Effector memory CD8-positive, alpha-beta T cell (primary cell): ENCODE measurements around the gene ATP11A.

Experiments used
- ATAC-seq: fragments of 150-1000 bp; cut with Tn5 transposase; replicated peaks from 2 replicates; pipeline ENCODE4 v1.10.0; 2021; ENCODE audit warnings: mild to moderate bottlenecking, moderate library complexity
- DNase-seq, 3 experiments: peaks; one replicate each; pipeline ENCODE4 v3.0.0; 2021
- H3K27ac Mint-ChIP-seq, 2 donors: one replicate each; pipeline ENCODE4 v1.8.0; 2022; ENCODE audit warnings: mild to moderate bottlenecking in 2 of 2, mixed read lengths in 2 of 2, moderate library complexity in 2 of 2
- H3K27me3 Mint-ChIP-seq, 2 donors: one replicate each; pipeline ENCODE4 v1.8.0; 2022; ENCODE audit warnings: mixed read lengths in 2 of 2
- H3K36me3 Mint-ChIP-seq: one replicate; pipeline ENCODE4 v1.8.0; 2022; ENCODE audit warnings: mild to moderate bottlenecking, moderate library complexity, mixed read lengths; ENCODE audit not compliant: insufficient read depth
- H3K4me1 Mint-ChIP-seq, 2 donors: one replicate each; pipeline ENCODE4 v1.8.0; 2022; ENCODE audit warnings: low read depth in 2 of 2, mixed read lengths in 2 of 2
- H3K4me3 Mint-ChIP-seq, 2 donors: one replicate each; pipeline ENCODE4 v1.8.0; 2022; ENCODE audit warnings: mild to moderate bottlenecking in 2 of 2, mixed read lengths in 2 of 2, moderate library complexity in 2 of 2
- H3K9me3 Mint-ChIP-seq, 2 donors: one replicate each; pipeline ENCODE4 v1.8.0; 2022; ENCODE audit warnings: mixed read lengths in 2 of 2

Gene ATP11A

DNA sequence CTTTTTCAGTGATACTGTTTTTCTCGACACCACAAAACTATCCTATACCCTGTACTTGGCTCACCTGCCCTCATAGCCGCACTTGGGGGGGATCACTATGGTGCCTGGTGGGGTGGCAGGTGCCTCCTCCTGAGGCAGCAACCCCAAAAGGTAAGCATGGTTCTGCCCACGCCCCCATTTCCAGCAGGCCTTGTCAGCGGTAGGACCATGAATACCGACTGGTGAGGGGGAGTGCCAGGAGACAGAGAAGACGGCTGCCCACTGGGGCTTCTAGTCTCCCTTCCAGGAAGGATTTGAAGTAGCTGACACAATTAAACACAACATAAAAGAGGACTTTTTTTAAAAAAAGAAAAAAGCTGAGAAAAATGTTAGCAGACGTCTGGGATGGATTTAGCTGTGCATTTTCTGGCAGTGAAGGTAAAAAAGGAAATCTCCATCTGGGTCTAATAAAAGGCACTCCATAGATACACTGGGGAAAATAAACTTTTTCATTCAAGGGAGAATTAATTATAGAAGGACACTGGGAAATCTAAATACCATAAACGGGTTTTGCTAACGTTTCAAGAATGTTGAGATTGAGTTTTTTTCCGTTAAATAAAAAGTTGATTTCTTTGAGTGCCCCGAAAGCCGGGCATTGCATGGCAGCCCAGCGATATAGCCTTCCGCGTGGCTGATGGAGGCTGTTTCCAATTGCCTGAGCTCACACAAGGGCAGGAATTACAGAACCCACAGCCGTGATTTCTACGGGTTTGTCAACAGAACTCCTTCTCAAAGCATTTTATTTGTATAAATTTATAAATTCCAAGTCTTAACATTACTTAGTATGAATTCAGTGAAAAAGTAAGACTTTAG, 45.1 kb downstream of the ATP11A start:
- Mint-ChIP-seq H3K9me3 (no peaks in the 10 kb centered on the region), H3K27me3 (no peaks in the 10 kb centered on the region), H3K36me3 (no peaks in the 10 kb centered on the region), H3K27ac (no peak overlapping the region), H3K4me3 (no peak overlapping the region), H3K4me1 (peaks cover 0 to 19% of the 10 kb centered on the region in 2 donors)
- DNase-seq, result no peak
- no peak for ATAC-seq

DNA sequence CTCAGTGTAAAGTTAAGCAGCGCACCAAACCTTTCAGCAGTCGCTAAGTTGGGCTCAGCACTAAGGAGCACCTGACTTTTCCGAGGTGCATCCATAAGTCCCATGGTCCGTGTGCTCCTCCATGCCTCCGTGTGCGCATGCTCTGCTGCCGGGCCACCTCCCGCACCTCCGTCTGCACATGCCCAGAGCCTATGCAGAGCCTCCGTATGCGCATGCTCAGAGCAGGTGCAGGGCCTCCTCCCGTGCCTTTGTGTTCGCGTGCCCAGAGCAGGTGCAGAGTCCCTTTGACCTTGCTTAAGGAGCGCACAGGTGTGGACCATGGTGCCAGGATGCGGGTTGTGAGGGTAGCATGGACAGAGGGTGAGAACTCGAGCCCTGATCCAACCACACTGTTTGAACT, 46.0 kb downstream of the ATP11A start:
- Mint-ChIP-seq H3K27ac (no peak overlapping the region), H3K4me1 (peaks cover 0 to 18% of the 10 kb centered on the region in 2 donors), H3K36me3 (no peaks in the 10 kb centered on the region), H3K27me3 (no peaks in the 10 kb centered on the region), H3K4me3 (no peak overlapping the region), H3K9me3 (no peaks in the 10 kb centered on the region)
- DNase-seq, result no peak
- no peak for ATAC-seq

DNA sequence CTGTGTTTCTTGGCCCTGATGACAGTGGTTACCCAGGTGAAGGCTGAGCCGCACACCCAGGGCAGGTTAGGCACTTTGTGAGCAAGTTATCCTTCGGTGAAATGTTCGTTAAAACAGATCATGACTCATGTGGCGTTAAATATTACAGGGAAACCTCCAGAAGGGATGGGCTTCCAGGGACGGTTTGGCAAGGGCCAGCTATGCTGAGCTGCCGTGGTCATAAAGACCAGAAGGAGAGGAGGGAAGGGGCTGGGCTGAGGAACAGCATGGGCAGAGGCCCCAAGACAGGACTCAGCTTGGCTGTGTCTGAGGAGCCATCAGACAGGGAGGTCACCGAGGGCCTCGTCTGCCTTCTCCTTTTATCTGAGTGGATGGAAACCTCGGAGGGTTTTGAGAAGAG, 47.5 kb downstream of the ATP11A start:
- no peaks in the 10 kb centered on the region for H3K36me3 Mint-ChIP-seq
- H3K4me1 Mint-ChIP-seq, result peaks cover 4 to 20% of the 10 kb centered on the region in 2 donors
- no peaks in the 10 kb centered on the region for H3K27me3 Mint-ChIP-seq

DNA sequence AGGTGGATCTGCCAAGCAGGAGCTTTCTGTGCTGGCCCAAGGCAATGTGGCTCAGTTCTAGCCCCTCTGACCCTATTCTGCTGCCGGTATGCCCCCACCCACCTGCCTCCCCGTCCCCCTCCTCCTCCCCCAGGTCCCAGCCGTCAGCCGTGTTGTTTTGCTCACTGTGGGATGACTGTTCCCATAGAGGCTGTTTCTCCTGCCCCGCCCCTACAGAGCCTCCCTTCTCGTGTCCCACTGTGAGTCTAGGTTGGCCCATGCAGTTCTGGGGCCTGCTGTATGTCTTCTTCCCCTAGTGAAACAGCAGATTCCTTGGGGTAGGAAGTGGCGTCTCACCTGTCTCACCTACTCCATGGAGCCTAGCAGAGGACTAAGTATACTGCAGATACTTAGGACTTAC, 48.8 kb downstream of the ATP11A start:
- Mint-ChIP-seq H3K4me3 (no peak overlapping the region), H3K9me3 (no peaks in the 10 kb centered on the region), H3K4me1 (peaks cover 16 to 30% of the 10 kb centered on the region in 2 donors), H3K27ac (no peak overlapping the region), H3K27me3 (no peaks in the 10 kb centered on the region), H3K36me3 (no peaks in the 10 kb centered on the region)
- no peak for DNase-seq
- ATAC-seq, result no peak

More for the DNA sequence above, 47.5 kb downstream of the ATP11A start:
- H3K9me3 Mint-ChIP-seq, result no peaks in the 10 kb centered on the region
- H3K4me3 Mint-ChIP-seq, result no peak overlapping the region
- H3K27ac Mint-ChIP-seq, result no peak overlapping the region
- DNase-seq (no peak), ATAC-seq (no peak)

DNA sequence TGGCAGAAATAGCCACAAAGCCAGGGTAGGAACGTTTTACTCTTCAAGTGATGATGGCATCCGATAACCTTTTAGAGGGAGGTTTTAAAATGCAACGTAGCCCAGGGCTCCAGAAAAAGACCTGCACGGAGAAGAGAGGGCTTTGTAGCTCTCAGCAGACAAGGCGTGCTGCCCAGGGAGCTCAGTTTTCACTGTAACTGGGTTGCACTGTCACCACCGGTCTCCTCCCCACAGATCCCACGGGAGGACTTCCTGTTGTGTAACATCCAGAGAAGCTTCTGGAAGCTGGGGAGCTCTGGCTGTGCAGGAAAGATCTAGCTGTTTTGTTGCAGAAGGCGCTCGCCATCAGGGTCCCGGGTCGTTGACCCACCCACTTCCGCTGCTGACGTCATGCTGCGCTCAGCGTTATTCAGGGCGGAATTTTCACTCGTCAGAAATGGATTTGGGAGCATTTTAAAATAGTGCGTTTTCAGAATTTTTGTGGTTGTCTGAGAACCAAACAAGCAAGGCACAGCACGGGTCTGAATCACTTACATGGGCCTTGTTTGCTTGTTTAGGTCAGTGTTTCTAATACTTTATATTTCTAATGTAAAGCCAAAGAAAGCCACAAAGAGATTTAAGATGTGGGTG, 50.8 kb downstream of the ATP11A start:
- Mint-ChIP-seq H3K27ac (no peak overlapping the region), H3K4me3 (no peak overlapping the region), H3K9me3 (no peaks in the 10 kb centered on the region), H3K4me1 (peaks cover 26 to 38% of the 10 kb centered on the region in 2 donors), H3K36me3 (no peaks in the 10 kb centered on the region), H3K27me3 (no peaks in the 10 kb centered on the region)
- ATAC-seq (no peak), DNase-seq (no peak)

DNA sequence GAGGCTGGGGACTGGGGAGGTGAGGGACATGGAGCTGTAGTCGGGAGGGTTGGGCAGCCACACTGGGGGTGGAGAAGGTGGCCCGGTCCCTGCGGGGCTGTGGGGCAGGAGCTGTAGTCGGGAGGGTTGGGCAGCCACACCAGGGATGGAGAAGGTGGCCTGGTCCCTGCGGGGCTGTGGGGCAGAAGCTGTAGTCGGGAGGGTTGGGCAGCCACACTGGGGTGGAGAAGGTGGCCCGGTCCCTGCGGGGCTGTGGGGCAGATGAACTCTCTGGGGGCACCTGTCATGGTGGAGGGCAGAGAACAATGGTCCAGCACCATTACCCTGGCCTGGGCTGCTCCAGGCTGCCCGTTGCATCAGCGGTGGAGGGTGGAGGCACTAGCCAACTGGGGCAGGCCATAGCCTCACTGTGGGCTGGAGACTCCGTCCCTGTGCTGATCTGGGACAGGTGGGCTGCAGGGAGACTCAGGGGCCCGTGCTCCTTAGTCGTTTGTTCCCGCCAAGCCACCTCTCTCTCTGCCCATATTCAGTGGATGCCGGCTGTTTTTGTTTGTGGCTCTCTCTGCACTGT, 51.4 kb downstream of the ATP11A start:
- no peaks in the 10 kb centered on the region for H3K36me3 Mint-ChIP-seq
- ATAC-seq, result no peak
- H3K4me3 Mint-ChIP-seq, result no peak overlapping the region
- H3K9me3 Mint-ChIP-seq, result no peaks in the 10 kb centered on the region
- no peaks in the 10 kb centered on the region for H3K27me3 Mint-ChIP-seq
- H3K4me1 Mint-ChIP-seq, result peaks cover 26 to 38% of the 10 kb centered on the region in 2 donors
- H3K27ac Mint-ChIP-seq, result no peak overlapping the region
- no peak for DNase-seq

DNA sequence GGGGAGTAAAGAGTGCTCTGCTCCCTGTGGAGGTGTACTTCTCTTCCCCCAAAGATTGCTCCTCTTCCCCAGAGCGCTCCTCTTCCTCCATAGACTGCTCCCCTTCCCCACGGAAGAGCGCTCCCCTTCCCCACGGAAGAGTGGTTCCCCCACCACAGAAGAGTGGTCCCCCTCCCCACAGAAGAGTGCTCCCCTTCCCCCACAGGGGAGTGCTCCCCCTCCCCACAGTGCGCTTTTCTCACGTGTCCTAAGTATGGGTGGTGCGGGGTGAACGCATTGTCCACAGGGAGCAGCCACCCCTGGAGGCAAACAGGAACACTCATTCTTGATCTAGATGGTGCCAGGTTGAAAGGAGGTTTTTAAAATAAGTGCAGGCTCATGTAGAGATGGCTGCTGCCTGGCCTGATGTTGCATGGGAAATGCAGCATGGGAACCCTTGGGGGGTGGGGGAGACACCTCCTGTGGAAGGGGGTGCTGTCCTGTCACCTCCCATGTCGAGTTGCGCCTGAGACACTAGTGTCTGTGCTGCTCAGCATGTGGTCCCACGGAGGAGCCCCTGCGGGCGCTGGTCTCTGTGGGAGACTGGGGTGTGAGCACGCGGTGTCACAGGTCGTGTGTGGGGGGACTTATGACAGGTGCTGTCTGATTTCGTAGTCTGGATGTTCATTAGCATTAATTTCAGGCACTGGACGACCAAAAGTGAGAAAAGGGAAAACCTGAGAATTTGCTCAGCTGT, 52.2 kb downstream of the ATP11A start:
- Mint-ChIP-seq H3K4me1 (peaks cover 26 to 39% of the 10 kb centered on the region in 2 donors), H3K4me3 (no peak overlapping the region), H3K36me3 (no peaks in the 10 kb centered on the region), H3K27ac (peak overlapping the region in 1 of 2 donors; percentile 71), H3K27me3 (no peaks in the 10 kb centered on the region), H3K9me3 (no peaks in the 10 kb centered on the region)
- DNase-seq (no peak), ATAC-seq (no peak)

DNA sequence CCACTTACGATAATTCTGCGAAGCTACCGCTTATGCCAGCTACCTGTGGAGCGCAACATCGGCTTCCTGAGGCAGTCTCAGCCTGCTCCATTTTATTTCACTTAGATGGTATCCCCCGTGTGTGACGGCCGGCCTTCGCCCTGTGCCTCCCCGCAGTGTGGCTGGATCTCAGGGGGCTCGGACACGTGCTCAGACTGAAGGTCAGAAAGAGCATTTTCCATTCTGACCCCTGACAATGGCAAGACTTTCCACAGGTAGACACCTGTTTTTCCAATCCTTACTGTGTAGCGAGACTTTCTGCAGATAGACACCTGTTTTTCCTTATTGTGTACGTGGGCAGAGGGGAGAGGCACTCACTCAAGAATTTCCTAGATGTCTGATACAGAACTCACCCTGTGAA, 52.7 kb downstream of the ATP11A start:
- Mint-ChIP-seq H3K36me3 (no peaks in the 10 kb centered on the region), H3K27ac (peak overlapping the region in 1 of 2 donors; percentile 71), H3K4me1 (peaks cover 26 to 37% of the 10 kb centered on the region in 2 donors), H3K9me3 (no peaks in the 10 kb centered on the region), H3K27me3 (no peaks in the 10 kb centered on the region), H3K4me3 (no peak overlapping the region)
- DNase-seq (no peak), ATAC-seq (no peak)

DNA sequence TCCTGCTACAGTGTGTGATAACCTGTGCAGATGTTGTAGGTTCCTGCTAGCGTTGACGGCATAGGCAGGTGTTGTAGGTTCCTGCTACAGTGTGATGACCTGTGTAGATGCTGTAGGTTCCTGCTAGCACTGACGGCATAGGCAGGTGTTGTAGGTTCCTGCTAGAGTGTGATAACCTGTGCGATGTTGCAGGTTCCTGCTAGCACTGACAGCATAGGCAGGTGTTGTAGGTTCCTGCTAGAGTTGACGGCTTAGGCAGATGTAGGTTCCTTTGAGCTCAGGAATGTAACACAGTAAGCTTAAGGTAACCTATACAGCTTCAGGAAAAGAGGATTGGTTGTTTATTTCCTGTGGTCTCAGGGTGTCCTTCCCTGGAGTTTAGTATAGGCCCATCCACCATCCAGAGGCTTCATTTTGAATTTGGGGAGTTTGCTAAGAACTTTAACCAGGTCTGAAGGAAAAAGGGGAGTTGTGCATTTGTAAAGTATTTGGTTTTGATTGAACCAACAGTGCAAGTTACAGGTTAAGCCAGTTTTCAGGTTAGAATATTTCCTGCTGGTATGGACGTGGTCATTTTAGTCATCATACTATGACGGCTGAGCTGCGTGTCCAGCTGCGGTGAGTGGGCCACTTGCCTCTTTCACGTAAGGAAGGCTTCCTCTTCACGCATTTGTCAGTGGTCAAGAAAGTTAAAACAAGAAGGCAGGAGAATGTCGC, 53.8 kb downstream of the ATP11A start:
- Mint-ChIP-seq H3K4me1 (peaks cover 26 to 37% of the 10 kb centered on the region in 2 donors), H3K27ac (peak overlapping the region; percentile 11 to 47), H3K9me3 (no peaks in the 10 kb centered on the region), H3K36me3 (no peaks in the 10 kb centered on the region), H3K4me3 (no peak overlapping the region), H3K27me3 (no peaks in the 10 kb centered on the region)
- ATAC-seq (no peak), DNase-seq (no peak)

DNA sequence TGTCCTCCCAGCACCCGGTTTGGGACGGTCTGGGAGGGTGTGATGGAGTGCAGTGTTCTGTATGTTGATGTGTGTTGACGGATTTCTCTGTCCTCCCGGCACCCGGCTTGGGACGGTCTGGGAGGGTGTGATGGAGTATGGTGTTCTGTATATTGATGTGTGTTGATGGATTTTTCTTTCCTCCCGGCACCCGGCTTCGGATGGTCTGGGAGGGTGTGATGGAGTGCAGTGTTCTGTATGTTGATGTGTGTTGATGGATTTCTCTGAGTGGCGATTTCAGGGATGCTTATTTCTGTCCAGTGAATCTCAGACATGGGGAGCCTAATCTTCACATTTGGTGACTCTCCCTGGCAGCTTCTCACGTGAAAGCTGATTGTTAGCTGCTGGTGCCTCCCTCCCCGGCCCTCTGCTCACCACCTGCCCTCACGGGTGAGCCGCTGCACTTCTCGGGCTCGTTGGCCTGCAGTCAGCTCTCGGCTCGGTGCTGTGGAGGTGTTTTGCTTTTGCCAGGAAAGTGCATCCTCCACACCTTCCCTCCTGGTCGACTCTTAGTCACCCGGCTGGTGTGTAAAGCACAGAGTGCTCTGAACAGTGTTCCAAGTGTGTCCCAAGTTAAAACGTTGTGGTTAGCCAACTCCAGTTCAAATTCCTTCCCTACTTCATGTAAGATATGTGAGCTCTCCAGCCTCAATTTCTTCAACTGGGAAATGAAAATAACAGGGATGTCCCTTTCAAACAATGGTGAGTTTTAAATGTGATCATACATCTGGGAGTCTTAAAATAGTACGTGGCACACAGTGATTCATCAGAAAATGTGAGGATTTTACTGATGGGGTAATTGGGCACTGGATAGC, 54.6 kb downstream of the ATP11A start:
- Mint-ChIP-seq H3K9me3 (no peaks in the 10 kb centered on the region), H3K36me3 (no peaks in the 10 kb centered on the region), H3K4me3 (no peak overlapping the region), H3K27ac (peak overlapping the region; percentile 11 to 47), H3K4me1 (peaks cover 26 to 37% of the 10 kb centered on the region in 2 donors), H3K27me3 (no peaks in the 10 kb centered on the region)
- DNase-seq (no peak), ATAC-seq (no peak)

DNA sequence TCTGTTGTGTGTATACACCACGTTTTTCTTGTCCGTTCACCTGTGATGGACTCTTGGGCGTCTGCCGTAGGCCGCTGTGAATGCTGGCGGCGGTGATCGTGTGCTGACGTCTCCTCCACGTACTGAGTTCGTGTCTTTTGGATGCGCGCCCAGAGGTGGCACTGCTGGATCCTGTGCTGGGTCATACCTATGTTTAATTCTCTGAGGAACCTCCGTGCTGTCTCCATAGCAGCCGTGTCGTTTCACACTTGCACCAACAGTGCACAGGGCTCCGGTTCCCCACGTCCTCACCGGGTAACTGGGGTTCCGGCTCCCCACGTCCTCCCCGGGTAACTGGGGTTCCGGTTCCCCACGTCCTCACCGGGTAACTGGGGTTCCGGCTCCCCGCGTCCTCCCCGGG, 56.2 kb downstream of the ATP11A start:
- H3K27ac Mint-ChIP-seq, result no peak overlapping the region
- no peak overlapping the region for H3K4me3 Mint-ChIP-seq
- no peaks in the 10 kb centered on the region for H3K9me3 Mint-ChIP-seq
- ATAC-seq, result no peak
- no peak for DNase-seq
- H3K27me3 Mint-ChIP-seq, result no peaks in the 10 kb centered on the region
- peaks cover 26 to 32% of the 10 kb centered on the region in 2 donors for H3K4me1 Mint-ChIP-seq
- no peaks in the 10 kb centered on the region for H3K36me3 Mint-ChIP-seq

DNA sequence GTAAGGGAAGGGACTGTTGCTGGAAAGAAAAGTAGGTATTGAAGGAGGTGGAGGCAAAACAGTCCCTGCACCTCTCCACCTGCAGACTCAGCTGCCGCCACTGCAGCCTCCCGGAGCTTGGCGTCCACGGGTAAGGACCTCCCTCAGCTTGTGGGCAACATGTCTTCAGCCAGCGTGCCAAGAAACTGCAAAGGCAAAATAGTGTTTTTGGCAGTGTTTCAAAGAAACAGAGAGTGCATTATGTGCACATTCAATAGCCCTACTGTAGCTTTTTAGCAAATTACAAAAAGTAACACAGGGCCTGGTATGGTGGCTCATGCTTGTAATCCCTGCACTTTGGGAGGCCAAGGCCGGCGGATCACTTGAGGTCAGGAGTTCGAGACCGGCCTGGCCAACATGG, 57.4 kb downstream of the ATP11A start:
- Mint-ChIP-seq H3K4me1 (peaks cover 22 to 29% of the 10 kb centered on the region in 2 donors), H3K9me3 (no peaks in the 10 kb centered on the region), H3K4me3 (no peak overlapping the region), H3K36me3 (no peaks in the 10 kb centered on the region), H3K27me3 (no peaks in the 10 kb centered on the region), H3K27ac (no peak overlapping the region)
- ATAC-seq (no peak), DNase-seq (no peak)
